Raji (cell line): ENCODE results near the gene SIPA1.

Experiments used
- POLR2A ChIP-seq: IDR thresholded peaks from 2 replicates; pipeline ENCODE4 v1.6.1; 2011; ENCODE audit warnings: low read depth, low read length, control low read depth; ENCODE audit not compliant: insufficient read depth

Gene SIPA1

GRCh38 chr11:65685981-65686380, 48.1 kb downstream of the SIPA1 start:
- TF ChIP-seq POLR2A = no peak

- no peak for TF ChIP-seq POLR2A
These were observed 54.5 kb downstream of the SIPA1 start for GRCh38 chr11:65692367-65692766.

GRCh38 chr11:65695459-65696241, 57.7 kb downstream of the SIPA1 start:
- no peak for TF ChIP-seq POLR2A

GRCh38 chr11:65696802-65697552, 59.1 kb downstream of the SIPA1 start:
- TF ChIP-seq POLR2A = no peak

- TF ChIP-seq POLR2A = no peak
These were observed 60.3 kb downstream of the SIPA1 start for GRCh38 chr11:65698205-65698604.

- TF ChIP-seq POLR2A = no peak
These were observed 61.4 kb downstream of the SIPA1 start for GRCh38 chr11:65699306-65699705.

GRCh38 chr11:65700399-65700798, 62.5 kb downstream of the SIPA1 start:
- 0 out of 2 replicates have a peak, but pooled peaks have one; percentile 4 for TF ChIP-seq POLR2A
